Fibroblast of skin of right biceps (primary cell): ENCODE data around the gene CAMTA1.

Experiments
- DNase-seq: peaks from one replicate; pipeline ENCODE4 v3.0.0-alpha.2; 2013

Gene CAMTA1

GRCh38 chr1:6880951-6881690 is 95.9 kb downstream of the CAMTA1 start:
- DNase-seq, result no peak

DNA sequence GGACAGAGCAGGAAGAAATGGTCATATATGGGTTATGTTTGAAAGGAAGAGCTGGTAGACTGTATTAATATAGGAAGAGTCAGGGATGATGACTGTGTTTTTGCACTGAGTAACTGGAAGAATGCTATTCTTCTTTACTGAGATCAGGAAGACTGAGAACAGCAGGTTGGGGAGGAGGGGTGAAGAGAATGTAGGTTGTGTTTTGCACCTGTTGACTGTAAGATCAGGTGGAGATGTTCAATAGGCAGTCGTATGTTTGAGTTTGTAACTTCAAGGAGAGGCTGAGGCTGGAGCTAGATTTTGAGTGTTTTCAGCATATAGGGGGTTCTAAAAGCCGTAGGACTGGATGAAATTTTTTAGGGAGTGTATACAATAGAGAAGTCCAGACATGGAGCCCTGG is 97.2 kb downstream of the CAMTA1 start:
- no peak for DNase-seq

DNA sequence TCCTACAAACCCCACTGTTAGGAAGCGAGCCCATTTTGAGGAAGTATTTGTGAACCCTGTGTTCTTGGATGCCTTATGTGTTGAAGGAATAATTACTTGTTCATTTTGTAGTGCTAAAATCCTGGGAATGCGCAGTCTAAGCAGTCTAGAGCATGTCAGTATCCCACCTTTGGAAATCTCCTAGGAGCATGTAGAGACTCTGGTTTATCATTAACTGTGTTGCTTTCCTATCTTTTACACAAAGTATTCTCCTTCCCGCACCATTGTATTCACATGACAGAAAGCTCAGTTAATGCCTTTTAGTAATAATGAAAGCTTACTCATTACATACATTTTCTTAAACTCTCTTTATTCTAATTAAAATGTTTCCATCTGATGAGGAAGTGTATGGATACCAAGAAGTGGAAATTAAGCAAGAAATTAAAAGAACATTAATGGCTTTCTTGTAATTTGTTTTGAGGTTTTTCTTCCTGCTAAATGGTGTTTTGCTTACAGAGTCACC is 99.4 kb downstream of the CAMTA1 start:
- DNase-seq, result no peak

- DNase-seq, result no peak
Observed at GRCh38 chr1:6885426-6885825, 100.2 kb downstream of the CAMTA1 start.

DNA sequence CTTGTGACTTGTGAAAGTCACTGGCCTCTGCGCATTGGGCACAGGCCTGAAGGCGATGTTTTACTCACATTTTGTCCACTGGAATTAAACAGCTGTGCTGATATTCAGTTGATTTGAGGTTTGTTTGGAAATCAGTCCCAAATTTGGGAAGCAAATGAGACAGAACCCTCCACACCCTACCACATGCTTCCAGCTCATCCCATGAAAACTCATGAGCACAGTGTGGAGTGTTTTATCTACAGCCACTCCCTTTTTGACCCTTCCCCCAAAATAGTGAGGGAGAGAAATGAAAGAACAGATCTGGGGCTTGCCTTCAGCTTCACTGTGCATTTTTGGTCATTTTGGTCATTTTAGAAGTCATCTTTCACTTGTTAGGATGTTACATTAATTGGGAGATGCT is 101.3 kb downstream of the CAMTA1 start:
- no peak for DNase-seq

DNA sequence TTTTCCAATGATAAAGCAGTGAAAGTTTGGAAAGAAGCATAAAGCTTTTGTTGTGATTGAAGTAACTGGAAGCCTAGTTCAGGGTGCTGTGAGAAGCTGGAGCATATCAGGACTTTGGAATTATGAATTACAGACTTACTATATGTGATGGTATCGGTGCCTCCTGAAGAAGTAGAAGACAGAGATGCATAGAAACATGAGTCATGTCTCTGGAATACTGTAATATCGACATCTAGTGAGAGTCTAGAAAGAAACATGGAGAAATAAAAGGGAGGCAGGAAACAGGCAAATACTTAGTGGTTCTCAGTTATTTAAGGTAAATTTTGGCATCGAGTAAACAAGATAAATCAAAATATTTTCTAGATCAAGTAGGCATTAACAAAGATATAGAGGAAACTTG is 103.0 kb downstream of the CAMTA1 start:
- DNase-seq, result peak; percentile 46

GRCh38 chr1:6888870-6889269 is 103.6 kb downstream of the CAMTA1 start:
- DNase-seq, result no peak

GRCh38 chr1:6889875-6890480 is 104.7 kb downstream of the CAMTA1 start:
- DNase-seq, result peak; percentile 60

- no peak for DNase-seq
Observed at GRCh38 chr1:6890686-6891085, 105.4 kb downstream of the CAMTA1 start.

- DNase-seq, result no peak
Observed at GRCh38 chr1:6891781-6892579, 106.7 kb downstream of the CAMTA1 start.

GRCh38 chr1:6893388-6893787 is 108.1 kb downstream of the CAMTA1 start:
- no peak for DNase-seq

GRCh38 chr1:6897138-6897537 is 111.9 kb downstream of the CAMTA1 start:
- DNase-seq, result no peak

DNA sequence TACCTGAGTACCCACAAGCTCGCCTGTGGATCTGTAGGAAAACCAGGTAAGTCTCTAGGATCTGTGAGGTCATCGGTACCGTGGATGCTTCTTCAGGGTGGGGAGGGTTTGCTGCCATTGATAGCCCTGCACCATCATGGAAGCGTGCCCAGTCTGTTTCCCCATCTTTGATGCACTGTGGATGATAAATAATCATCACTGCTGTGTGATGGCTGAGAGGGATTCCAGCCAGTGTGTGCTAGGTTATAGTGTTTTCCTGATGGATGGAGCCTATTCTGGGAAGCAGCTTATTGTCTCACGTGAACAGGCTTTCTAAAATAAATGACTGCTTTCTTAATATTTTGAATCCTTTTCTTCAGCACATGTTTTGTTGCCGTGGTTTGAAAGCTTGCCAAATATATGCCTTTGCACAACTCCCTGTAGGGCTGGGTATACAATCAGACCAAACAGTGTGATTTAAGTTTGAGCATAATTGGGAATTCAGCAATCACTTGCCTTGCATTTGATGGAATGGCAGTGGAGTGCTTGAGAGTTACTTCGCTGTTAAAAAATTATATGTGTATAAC is 113.8 kb downstream of the CAMTA1 start:
- DNase-seq, result peak; percentile 13

DNA sequence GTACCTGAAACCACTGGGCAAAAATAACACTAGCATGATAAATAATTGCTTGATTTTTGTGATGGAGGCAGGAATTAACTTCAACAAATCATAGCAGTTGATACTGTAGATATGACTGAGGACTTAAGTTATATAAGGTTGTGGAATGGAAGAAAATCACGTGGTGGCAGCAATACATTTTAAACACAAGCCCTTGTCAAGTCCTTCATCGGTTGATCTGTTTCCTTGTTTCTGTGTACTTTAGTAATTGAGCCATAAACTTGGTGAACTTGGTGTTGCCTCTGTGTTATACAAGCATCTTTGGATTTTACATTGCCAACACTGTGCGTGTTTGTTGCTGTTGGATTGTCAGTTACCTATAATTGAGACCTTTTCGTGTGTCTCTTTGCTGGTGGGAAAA is 114.4 kb downstream of the CAMTA1 start:
- no peak for DNase-seq

- no peak for DNase-seq
Observed at GRCh38 chr1:6902153-6902552, 116.9 kb downstream of the CAMTA1 start.

- no peak for DNase-seq
Observed at GRCh38 chr1:6904476-6905170, 119.4 kb downstream of the CAMTA1 start.

DNA sequence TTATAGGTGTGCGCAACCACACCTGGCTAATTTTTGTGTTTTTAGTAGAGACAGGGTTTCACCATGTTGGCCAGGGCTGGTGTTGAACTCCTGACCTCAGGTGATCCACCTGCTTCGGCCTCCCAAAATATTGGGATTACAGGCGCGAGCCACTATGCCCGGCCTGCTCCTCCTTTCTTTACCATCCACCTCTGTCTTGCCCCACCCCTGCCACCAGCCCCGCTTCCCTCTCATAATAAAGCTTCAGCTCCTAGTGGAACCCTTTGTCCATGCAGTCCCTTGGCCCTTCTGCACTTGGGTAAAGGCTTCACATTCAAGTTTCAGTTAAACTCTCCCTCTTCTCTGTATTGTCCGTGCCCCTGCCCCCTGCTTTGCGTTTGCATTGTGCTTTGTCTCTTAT is 120.1 kb downstream of the CAMTA1 start:
- no peak for DNase-seq

GRCh38 chr1:6905790-6906189 is 120.5 kb downstream of the CAMTA1 start:
- DNase-seq, result no peak

DNA sequence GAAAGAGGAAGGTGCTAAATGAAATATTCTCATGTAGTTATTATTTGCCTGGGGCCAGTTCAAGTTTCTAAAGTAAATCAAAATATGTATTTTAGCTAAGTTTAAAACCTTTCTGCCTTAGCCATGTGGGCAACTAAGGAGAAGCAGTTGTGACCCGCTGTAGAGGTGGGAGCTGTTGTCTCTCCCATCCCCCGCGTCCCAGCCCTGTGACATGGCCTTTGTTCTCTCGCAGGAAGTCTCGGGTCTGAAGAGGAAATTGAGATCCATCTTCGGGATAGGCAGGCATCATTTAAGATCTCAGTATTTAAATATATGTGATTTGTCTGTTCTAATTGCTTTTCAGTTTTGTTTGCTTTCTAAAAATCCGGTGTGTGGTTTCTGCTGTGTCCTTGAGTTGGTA is 121.5 kb downstream of the CAMTA1 start:
- no peak for DNase-seq

GRCh38 chr1:6907201-6907600 is 121.9 kb downstream of the CAMTA1 start:
- no peak for DNase-seq

DNA sequence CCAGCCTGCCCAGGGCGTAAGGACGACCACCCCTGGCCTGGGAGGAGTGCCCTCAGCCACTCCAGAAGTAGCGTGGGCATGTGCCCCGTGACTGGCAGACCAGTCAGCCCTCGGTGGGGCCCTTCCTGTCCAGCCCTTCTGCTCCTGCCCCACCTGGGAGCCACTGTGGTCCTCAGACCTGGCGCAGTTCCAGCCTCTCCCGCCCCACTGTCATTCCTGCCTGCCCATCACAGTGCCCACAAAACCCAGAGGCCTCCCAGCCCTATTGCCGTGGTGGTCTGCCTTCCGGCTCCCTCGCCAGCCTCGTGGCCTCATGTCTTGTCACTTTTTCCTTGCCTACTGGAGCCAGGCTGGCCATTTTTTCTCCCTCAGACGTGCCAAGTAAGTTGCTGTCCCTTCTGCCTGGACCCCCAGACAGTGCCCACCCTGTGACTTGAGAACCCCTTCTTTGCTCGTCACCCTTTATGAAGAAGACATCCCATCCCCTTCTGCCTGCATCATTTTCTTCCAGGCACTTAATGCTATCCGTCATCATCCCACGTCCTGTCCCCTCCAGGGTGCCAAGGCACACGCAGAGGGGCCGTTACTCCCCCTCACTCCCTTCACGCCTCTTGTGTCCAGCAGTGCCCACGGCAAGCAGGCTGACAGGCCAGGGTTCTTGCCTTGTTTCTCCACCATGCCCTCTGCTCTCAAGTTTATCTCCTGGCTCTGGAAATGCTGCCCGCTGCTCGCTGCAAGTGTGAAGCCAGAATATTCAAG is 122.6 kb downstream of the CAMTA1 start:
- no peak for DNase-seq

DNA sequence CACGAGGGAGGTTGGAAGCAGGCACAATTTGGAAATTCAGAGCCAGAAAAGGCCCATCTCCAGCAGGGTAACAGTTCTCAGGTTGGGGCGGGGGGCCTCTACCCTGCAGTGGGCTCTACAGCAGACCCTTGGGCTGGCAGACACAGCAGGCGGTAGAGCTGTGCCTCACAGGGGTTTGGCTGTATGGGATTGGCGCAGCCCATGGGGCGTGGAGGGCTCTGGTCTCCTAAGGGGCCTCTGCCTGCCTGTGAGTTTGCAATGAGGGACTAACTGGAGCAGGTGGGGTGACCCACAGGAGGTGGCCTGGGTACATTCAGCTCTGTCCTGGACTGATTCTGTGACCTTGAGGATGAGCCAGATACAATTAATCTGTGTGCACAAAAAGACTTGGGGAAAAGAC is 124.1 kb downstream of the CAMTA1 start:
- DNase-seq, result no peak
